Epithelial cell of proximal tubule (primary cell): ENCODE measurements around the gene OPCML. TPM values are rescaled to one million over a fixed set of nuclear protein-coding genes. Genes with fewer than 3 reads are reported as not detected.

Source experiments
- DNase-seq: peaks from one replicate; pipeline ENCODE4 v3.0.0-alpha.2; 2011; ENCODE audit warnings: low read depth
- H3K4me3 ChIP-seq: 2 replicates; pipeline ENCODE4 v1.5.1; 2011; ENCODE audit warnings: low read depth, mild to moderate bottlenecking, low read length
- total RNA-seq: library from RNA; depleted of rRNA; stranded (reverse); fragments of >200 nt; gene quantifications from 2 replicates; pipeline ENCODE4 v1.2.3, GENCODE V29; 2015
- TF ChIP-seq, protein P1 (sequence below): conservative IDR thresholded peaks from 2 replicates; pipeline ENCODE4 v1.5.1; 2012; ENCODE audit warnings: low read depth, mild to moderate bottlenecking, low read length

Gene OPCML
- total RNA-seq, 1 donor from 2014 or later: not detected

DNA sequence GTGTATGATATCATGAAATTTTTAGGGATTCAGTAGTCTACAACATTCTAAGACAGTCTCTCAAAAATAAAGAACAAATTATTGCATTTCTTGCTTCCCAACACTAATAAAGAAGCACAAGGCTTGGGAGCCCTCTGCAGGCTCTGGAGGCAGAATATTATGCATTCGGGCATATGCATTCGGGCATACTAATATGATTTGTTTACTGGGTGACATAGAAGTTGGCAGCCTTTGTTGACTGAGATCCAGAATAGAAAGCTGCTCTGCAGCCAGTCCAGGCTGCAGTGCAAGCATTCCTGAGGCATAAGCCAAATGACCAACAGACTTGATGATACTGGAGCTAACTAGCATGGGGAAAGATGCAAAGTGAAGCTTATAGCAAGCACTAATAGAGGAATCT lies 945.5 kb downstream of the OPCML start:
- no peak for DNase-seq
- TF ChIP-seq, protein P1, sequence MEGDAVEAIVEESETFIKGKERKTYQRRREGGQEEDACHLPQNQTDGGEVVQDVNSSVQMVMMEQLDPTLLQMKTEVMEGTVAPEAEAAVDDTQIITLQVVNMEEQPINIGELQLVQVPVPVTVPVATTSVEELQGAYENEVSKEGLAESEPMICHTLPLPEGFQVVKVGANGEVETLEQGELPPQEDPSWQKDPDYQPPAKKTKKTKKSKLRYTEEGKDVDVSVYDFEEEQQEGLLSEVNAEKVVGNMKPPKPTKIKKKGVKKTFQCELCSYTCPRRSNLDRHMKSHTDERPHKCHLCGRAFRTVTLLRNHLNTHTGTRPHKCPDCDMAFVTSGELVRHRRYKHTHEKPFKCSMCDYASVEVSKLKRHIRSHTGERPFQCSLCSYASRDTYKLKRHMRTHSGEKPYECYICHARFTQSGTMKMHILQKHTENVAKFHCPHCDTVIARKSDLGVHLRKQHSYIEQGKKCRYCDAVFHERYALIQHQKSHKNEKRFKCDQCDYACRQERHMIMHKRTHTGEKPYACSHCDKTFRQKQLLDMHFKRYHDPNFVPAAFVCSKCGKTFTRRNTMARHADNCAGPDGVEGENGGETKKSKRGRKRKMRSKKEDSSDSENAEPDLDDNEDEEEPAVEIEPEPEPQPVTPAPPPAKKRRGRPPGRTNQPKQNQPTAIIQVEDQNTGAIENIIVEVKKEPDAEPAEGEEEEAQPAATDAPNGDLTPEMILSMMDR: no peak
- H3K4me3 ChIP-seq: no peak overlapping the region

- no peak overlapping the region for H3K4me3 ChIP-seq
- DNase-seq: no peak
- TF ChIP-seq, protein P1: no peak
These were observed 952.5 kb downstream of the OPCML start for GRCh38 chr11:132579634-132580327.

- no peak overlapping the region for H3K4me3 ChIP-seq
- TF ChIP-seq, protein P1: no peak
- no peak for DNase-seq
These were observed 953.2 kb downstream of the OPCML start for GRCh38 chr11:132579136-132579535.

- TF ChIP-seq, protein P1: no peak
- H3K4me3 ChIP-seq: no peak overlapping the region
- no peak for DNase-seq
These were observed 953.7 kb downstream of the OPCML start for GRCh38 chr11:132578580-132578979.

DNA sequence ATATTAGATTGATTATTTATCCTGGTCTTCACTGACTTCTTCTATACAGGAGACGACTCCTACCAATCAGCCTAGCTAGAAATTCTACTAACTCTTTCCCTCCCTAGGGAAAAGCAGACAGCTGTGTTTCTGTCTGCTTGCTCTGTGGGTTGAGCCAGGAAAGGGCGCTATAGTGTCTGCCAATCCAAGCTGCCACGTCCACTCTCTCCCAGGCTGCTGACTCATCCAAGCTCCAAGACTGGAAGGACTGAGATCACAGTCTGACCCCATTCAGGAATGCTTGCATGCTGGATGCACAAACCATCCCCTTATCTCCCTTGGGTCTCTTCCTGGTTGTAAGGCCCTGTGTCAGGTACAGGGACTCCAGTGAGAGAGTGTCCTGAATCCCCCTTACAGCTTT lies 955.6 kb downstream of the OPCML start:
- peak; percentile 31 for DNase-seq
- TF ChIP-seq, protein P1: peak; percentile 15
- no peak overlapping the region for H3K4me3 ChIP-seq

DNA sequence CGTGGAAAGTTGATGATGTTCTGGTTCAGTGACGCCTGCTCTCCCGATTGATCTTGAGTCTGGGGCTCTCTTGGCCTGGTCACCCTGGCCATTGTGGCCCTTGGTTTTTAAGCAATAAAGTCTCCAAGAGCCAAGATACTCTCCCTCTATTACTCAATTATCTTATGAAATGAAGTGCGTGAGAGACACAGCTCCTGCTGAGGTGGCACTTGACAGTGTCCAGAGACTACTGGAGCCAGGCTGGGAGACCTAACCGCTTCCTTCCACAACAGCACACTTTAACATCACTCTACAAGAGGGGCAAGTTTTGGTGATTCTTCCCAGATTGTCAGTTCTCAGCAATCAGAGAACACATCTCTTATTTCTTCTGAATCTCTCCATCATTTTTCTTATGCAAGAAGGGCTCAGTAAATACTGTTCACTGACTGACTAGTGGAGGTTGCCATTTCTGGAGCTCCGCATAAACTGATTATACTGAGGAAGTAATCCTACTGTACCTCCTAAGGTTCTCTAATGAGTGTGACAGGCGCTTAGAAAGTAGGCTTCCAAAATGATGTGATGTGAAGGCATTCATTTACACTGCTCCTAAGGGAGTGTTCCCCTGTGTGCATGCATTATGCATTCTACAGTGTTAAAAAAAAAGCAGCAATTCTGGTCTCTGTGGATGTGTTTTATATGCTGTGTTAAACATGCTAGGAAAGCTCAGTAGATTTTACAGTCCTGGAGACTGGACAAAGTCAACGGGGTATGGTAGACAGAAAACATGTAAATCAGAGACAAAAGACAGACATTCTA lies 968.0 kb downstream of the OPCML start:
- TF ChIP-seq, protein P1: no peak
- no peak overlapping the region for H3K4me3 ChIP-seq
- no peak for DNase-seq
